OCI-LY7 (cell line): ENCODE measurements around the gene BASP1.

Experiments
- EZH2phosphoT487 ChIP-seq: fragments of 200-600 bp; sonication (generic); IDR thresholded peaks from 2 replicates; pipeline ENCODE4 v1.6.1; 2018; ENCODE audit warnings: low read depth, borderline replicate concordance, mild to moderate bottlenecking, mixed run types, antibody characterized with exemption, low read length, moderate library complexity, mixed read lengths
- TF ChIP-seq, protein P1 (sequence below): fragments of 200-600 bp; sonication (generic); conservative IDR thresholded peaks from 2 replicates; pipeline ENCODE4 v1.5.1; 2014; ENCODE audit warnings: mild to moderate bottlenecking, antibody characterized with exemption, low read length, moderate library complexity, mixed read lengths

DNA sequence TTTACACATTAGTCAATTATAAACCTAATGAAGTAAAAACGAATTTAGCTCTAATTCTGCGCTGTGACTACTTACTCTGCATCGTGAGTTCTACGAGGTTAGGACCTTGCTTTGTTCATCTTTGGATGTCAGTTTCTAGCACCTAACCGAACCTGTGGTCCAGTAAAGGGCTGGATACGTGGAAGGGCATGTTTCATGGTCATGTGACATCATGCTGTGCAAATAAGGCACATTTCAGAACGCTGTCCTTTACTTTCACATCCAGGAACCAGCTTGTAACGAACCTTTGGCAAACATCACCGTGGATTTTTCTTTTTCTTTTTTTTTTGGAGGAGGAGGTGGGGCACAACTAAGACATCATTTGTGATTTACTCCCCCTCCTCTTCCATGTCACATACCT is 15.0 kb downstream of the BASP1 start:
- TF ChIP-seq, protein P1, sequence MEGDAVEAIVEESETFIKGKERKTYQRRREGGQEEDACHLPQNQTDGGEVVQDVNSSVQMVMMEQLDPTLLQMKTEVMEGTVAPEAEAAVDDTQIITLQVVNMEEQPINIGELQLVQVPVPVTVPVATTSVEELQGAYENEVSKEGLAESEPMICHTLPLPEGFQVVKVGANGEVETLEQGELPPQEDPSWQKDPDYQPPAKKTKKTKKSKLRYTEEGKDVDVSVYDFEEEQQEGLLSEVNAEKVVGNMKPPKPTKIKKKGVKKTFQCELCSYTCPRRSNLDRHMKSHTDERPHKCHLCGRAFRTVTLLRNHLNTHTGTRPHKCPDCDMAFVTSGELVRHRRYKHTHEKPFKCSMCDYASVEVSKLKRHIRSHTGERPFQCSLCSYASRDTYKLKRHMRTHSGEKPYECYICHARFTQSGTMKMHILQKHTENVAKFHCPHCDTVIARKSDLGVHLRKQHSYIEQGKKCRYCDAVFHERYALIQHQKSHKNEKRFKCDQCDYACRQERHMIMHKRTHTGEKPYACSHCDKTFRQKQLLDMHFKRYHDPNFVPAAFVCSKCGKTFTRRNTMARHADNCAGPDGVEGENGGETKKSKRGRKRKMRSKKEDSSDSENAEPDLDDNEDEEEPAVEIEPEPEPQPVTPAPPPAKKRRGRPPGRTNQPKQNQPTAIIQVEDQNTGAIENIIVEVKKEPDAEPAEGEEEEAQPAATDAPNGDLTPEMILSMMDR: no peak
- no peak for TF ChIP-seq EZH2phosphoT487
